Activated naive CD8-positive, alpha-beta T cell treated with anti-CD3 and anti-CD28 coated beads, Interleukin-2, amount 50 U/mL, for 24 hours (primary cell): ENCODE results near the gene FMO4.
"Not testable (repeated sequence)": the region's sequence is repeated elsewhere in the genome, so short reads cannot be mapped to it uniquely, and the experiment has no call there.

Experiments
- ATAC-seq: fragments of 150-1000 bp; cut with Tn5 transposase; one replicate; pipeline ENCODE4 v1.10.0; 2021
- DNase-seq: peaks from one replicate; pipeline ENCODE4 v3.0.0; 2021
- H3K27ac Mint-ChIP-seq: one replicate; pipeline ENCODE4 v1.8.0; 2021; ENCODE audit warnings: mild to moderate bottlenecking, mixed read lengths
- H3K27me3 Mint-ChIP-seq: one replicate; pipeline ENCODE4 v1.8.0; 2021; ENCODE audit warnings: mixed read lengths
- H3K36me3 Mint-ChIP-seq: one replicate; pipeline ENCODE4 v1.8.0; 2021; ENCODE audit warnings: low read depth, mixed read lengths
- H3K4me1 Mint-ChIP-seq: one replicate; pipeline ENCODE4 v1.8.0; 2021; ENCODE audit warnings: mixed read lengths
- H3K4me3 Mint-ChIP-seq: one replicate; pipeline ENCODE4 v1.8.0; 2021; ENCODE audit warnings: mild to moderate bottlenecking, moderate library complexity, mixed read lengths
- H3K9me3 Mint-ChIP-seq: one replicate; pipeline ENCODE4 v1.8.0; 2021; ENCODE audit warnings: mixed read lengths

FMO4 gene

GRCh38 chr1:171350594-171350993, 36.6 kb downstream of the FMO4 start:
- ATAC-seq = no peak
- H3K27me3 Mint-ChIP-seq = peaks cover 6% of the 10 kb centered on the region
- H3K27ac Mint-ChIP-seq = no peak overlapping the region
- no peaks in the 10 kb centered on the region for H3K4me1 Mint-ChIP-seq
- no peak overlapping the region for H3K4me3 Mint-ChIP-seq
- no peaks in the 10 kb centered on the region for H3K36me3 Mint-ChIP-seq
- DNase-seq = no peak
- H3K9me3 Mint-ChIP-seq = peaks cover 15% of the 10 kb centered on the region

DNA sequence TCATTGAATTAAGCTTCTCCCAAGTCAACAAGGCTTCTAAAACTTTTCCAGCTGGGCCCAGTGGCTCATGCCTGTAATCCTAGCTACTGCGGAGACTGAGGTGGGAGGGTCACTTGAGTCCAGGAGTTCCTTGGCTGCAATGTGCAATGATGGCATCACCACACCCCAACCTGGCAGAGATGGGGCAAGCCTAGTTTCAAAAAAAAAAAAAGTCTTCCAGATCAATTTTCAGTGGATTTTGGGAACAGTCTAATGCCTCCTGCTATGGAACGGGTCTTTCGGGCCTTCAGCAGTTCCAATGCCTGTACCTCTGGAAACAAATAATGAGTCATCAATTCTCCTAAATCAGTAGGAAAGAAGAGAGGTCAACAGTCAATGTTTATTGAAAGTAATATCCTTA, 38.0 kb downstream of the FMO4 start:
- Mint-ChIP-seq H3K36me3 (no peaks in the 10 kb centered on the region), H3K27ac (no peak overlapping the region), H3K9me3 (peaks cover 10% of the 10 kb centered on the region), H3K27me3 (peaks cover 6% of the 10 kb centered on the region), H3K4me1 (no peaks in the 10 kb centered on the region), H3K4me3 (no peak overlapping the region)
- ATAC-seq (no peak), DNase-seq (no peak)

DNA sequence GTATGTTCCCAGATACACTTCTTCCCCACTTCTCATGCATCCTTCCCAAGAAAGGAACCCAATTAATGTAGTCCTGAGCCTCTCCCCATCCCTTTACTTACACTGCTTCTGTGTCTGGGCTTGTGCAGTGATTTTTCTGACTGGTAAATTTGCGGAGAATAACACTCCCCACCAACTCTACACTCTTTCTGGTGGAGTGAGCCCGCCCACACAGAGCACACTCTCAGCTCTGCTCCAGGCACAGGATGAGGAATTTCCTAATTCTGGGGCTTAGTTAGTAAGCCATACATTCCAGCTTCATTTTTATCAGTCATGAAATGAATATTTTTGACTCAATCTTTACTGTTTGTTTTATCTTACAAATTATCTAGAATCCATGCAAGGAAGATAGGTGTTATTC, 38.6 kb downstream of the FMO4 start:
- peaks cover 7% of the 10 kb centered on the region for H3K9me3 Mint-ChIP-seq
- H3K4me1 Mint-ChIP-seq = no peaks in the 10 kb centered on the region
- H3K36me3 Mint-ChIP-seq = no peaks in the 10 kb centered on the region
- no peak overlapping the region for H3K27ac Mint-ChIP-seq
- peaks cover 8% of the 10 kb centered on the region for H3K27me3 Mint-ChIP-seq
- no peak overlapping the region for H3K4me3 Mint-ChIP-seq
- no peak for DNase-seq
- ATAC-seq = no peak

DNA sequence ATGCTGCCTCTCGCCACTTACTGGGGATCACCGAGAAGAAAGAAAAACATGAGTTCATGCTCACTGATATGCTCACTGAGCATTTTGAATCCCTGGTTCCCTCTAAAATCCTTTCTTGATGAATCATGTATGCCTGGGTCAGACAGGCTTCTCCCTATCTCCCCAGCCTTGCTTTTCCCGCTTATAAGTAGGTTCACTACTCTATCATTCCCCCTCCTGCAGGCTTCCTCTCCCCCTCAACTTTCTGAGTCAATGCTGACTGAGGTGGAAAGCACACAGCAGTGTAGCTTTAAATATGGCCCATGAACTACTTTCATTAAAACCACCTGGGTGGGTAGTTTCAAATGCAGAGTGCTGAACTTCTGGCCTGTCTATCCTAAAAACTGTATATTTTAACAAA, 41.7 kb downstream of the FMO4 start:
- Mint-ChIP-seq H3K36me3 (no peaks in the 10 kb centered on the region), H3K27me3 (peaks cover 6% of the 10 kb centered on the region), H3K9me3 (no peaks in the 10 kb centered on the region), H3K4me1 (no peaks in the 10 kb centered on the region), H3K27ac (no peak overlapping the region), H3K4me3 (no peak overlapping the region)
- DNase-seq (no peak), ATAC-seq (no peak)

DNA sequence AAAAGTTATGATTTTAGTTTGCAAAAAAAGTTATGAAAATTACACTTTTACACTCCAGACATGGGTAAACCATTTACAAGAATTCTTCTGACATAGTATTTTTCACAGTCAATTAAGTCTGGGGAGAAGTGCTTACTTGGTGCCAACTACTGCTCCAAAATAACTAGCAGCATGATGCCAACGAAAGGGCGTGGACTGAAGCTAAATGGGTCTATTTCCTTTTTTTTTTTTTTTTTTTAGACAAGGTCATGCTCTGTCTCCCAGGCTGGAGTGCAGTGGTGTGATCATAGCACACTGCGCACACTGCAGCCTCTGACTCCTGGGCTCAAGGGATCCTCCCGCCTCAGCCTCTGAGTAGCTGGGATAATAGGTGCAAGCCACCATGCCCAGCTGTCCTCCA, 43.2 kb downstream of the FMO4 start:
- no peaks in the 10 kb centered on the region for H3K9me3 Mint-ChIP-seq
- H3K27me3 Mint-ChIP-seq = peaks cover 6% of the 10 kb centered on the region
- H3K4me3 Mint-ChIP-seq = no peak overlapping the region
- no peak for ATAC-seq
- H3K36me3 Mint-ChIP-seq = no peaks in the 10 kb centered on the region
- H3K4me1 Mint-ChIP-seq = no peaks in the 10 kb centered on the region
- no peak for DNase-seq
- H3K27ac Mint-ChIP-seq = no peak overlapping the region

GRCh38 chr1:171359355-171359648, 45.3 kb downstream of the FMO4 start:
- H3K27ac Mint-ChIP-seq, H3K9me3 Mint-ChIP-seq, H3K4me1 Mint-ChIP-seq: not testable (repeated sequence)

DNA sequence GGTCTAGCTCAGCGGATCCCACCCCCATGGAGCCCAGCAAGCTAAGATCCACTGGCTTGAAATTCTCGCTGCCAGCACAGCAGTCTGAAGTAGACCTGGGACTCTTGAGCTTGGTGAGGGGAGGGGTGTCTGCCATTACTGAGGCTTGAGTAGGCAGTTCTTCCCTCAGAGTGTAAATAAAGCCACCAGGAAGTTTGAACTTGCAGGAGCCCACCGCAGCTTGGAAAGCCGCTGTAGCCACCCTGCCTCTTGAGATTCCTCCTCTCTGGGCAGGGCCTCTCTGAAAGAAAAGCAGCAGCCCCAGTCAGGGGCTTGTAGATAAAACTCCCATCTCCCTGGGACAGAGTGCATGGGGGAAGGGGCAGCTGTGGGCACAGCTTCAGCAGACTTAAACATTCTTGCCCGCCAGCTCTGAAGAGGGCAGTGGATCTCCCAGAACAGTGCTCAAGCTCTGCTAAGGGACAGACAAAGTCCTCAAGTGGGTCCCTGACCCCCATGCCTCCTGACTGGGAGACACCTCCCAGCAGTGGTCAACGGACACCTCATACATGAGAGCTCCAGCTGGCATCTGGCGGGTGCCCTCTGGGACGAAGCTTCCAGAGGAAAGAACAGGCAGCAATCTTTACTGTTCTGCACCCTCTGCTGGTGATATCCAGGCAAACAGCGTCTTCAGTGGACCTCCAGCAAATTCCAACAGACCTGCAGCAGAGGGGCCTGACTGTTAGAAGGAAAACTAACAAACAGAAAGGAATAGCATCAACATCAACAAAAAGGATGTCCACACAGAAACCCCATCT, 45.9 kb downstream of the FMO4 start:
- H3K4me1 Mint-ChIP-seq, H3K9me3 Mint-ChIP-seq, H3K36me3 Mint-ChIP-seq, H3K4me3 Mint-ChIP-seq, H3K27me3 Mint-ChIP-seq, H3K27ac Mint-ChIP-seq, DNase-seq, ATAC-seq: not testable (repeated sequence)

More at GRCh38 chr1:171359355-171359648, 45.3 kb downstream of the FMO4 start:
- ATAC-seq, DNase-seq, H3K4me3 Mint-ChIP-seq, H3K27me3 Mint-ChIP-seq, H3K36me3 Mint-ChIP-seq: not testable (repeated sequence)

- no peaks in the 10 kb centered on the region for H3K36me3 Mint-ChIP-seq
- no peaks in the 10 kb centered on the region for H3K4me1 Mint-ChIP-seq
- H3K27ac Mint-ChIP-seq = no peak overlapping the region
- H3K9me3 Mint-ChIP-seq = no peaks in the 10 kb centered on the region
- ATAC-seq (no peak), DNase-seq (no peak)
- no peak overlapping the region for H3K4me3 Mint-ChIP-seq
- peaks cover 5% of the 10 kb centered on the region for H3K27me3 Mint-ChIP-seq
These were observed 52.1 kb downstream of the FMO4 start for GRCh38 chr1:171366085-171366484.

DNA sequence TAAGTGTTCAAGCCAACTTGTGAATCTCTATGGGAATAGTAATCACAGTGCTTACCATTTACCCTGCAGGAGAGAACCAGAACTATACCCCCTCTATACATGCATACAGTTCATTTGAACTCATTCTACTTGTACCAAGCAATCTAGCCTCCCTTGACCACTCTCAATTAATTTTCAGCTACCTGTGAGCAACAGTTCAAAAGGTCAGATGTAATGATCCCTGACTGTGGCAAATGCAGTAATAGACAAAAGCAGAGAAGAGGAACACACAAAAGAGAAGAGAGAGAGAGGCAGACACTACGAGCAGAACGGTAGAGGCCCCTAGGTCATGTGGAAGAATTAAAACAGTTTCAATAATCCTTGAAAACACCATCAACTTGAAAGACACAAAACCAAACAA, 52.8 kb downstream of the FMO4 start:
- H3K4me3 Mint-ChIP-seq = no peak overlapping the region
- no peaks in the 10 kb centered on the region for H3K4me1 Mint-ChIP-seq
- no peak overlapping the region for H3K27ac Mint-ChIP-seq
- ATAC-seq = no peak
- no peaks in the 10 kb centered on the region for H3K9me3 Mint-ChIP-seq
- peaks cover 5% of the 10 kb centered on the region for H3K27me3 Mint-ChIP-seq
- no peaks in the 10 kb centered on the region for H3K36me3 Mint-ChIP-seq
- no peak for DNase-seq

DNA sequence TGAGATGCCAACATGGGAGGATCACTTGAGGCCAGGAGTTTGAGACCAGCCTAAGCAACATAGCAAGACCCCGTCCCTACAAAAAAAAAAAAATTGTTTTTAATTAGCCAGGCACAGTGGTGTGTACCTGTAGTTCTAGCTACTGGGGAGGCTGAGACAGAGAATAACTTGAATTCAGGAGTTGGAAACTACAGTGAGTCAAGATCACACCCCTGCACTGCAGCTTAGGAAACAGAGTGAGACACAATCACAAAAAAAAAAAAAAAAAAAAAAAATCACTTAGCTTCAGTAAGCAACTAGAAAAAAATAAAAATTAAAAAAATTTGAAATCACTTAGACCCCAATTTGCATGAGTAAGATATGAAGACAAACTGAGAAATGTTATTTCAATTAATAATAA, 53.5 kb downstream of the FMO4 start:
- ATAC-seq = no peak
- DNase-seq = no peak
- H3K36me3 Mint-ChIP-seq = no peaks in the 10 kb centered on the region
- H3K27me3 Mint-ChIP-seq = peaks cover 5% of the 10 kb centered on the region
- H3K4me3 Mint-ChIP-seq = no peak overlapping the region
- H3K4me1 Mint-ChIP-seq = no peaks in the 10 kb centered on the region
- H3K9me3 Mint-ChIP-seq = no peaks in the 10 kb centered on the region
- H3K27ac Mint-ChIP-seq = no peak overlapping the region

- H3K27me3 Mint-ChIP-seq = peaks cover 2% of the 10 kb centered on the region
- no peak for ATAC-seq
- H3K36me3 Mint-ChIP-seq = no peaks in the 10 kb centered on the region
- H3K27ac Mint-ChIP-seq = no peak overlapping the region
- no peaks in the 10 kb centered on the region for H3K4me1 Mint-ChIP-seq
- H3K9me3 Mint-ChIP-seq = no peaks in the 10 kb centered on the region
- no peak for DNase-seq
- H3K4me3 Mint-ChIP-seq = no peak overlapping the region
These were observed 58.6 kb downstream of the FMO4 start for GRCh38 chr1:171372418-171373084.

GRCh38 chr1:171373357-171374122, 59.6 kb downstream of the FMO4 start:
- H3K27ac Mint-ChIP-seq, H3K4me3 Mint-ChIP-seq, DNase-seq, H3K27me3 Mint-ChIP-seq, ATAC-seq, H3K4me1 Mint-ChIP-seq, H3K36me3 Mint-ChIP-seq, H3K9me3 Mint-ChIP-seq: not testable (repeated sequence)

DNA sequence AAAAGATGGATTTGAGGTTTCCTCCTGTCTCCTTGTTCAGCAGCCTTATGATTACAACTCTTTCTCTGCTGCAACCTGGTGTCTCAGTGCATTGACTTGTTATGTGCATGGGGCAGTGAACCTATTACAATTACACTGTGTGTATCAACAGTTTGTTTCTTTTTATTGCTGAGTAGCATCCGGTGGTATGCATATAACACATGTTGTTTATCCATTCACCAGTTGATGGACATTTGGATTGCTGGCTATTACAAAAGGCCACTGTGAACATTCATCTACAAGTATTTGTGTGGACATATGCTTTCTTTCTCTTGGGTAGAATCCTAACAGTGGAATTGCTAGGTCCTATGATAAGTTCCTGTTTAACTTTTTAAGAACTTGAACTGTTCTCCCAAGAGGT, 65.9 kb downstream of the FMO4 start:
- DNase-seq (no peak), ATAC-seq (no peak)
- H3K4me3 Mint-ChIP-seq = no peak overlapping the region
- H3K27ac Mint-ChIP-seq = no peak overlapping the region
- H3K27me3 Mint-ChIP-seq = peaks cover 4% of the 10 kb centered on the region
- H3K36me3 Mint-ChIP-seq = no peaks in the 10 kb centered on the region
- no peaks in the 10 kb centered on the region for H3K4me1 Mint-ChIP-seq
- peaks cover 5% of the 10 kb centered on the region for H3K9me3 Mint-ChIP-seq

- ATAC-seq (no peak), DNase-seq (no peak)
- Mint-ChIP-seq H3K4me3 (no peak overlapping the region), H3K27ac (no peak overlapping the region), H3K36me3 (no peaks in the 10 kb centered on the region), H3K9me3 (peaks cover 5% of the 10 kb centered on the region), H3K27me3 (peaks cover 8% of the 10 kb centered on the region), H3K4me1 (no peaks in the 10 kb centered on the region)
These were observed 67.9 kb downstream of the FMO4 start for GRCh38 chr1:171381866-171382210.

GRCh38 chr1:171384496-171384895, 70.5 kb downstream of the FMO4 start:
- DNase-seq (no peak), ATAC-seq (no peak)
- H3K36me3 Mint-ChIP-seq = no peaks in the 10 kb centered on the region
- H3K9me3 Mint-ChIP-seq = peaks cover 5% of the 10 kb centered on the region
- no peak overlapping the region for H3K4me3 Mint-ChIP-seq
- no peak overlapping the region for H3K27ac Mint-ChIP-seq
- no peaks in the 10 kb centered on the region for H3K4me1 Mint-ChIP-seq
- H3K27me3 Mint-ChIP-seq = peaks cover 8% of the 10 kb centered on the region
